ENCODE results near the gene ATXN1.
"Not testable (repeated sequence)": the region's sequence is repeated elsewhere in the genome, so short reads cannot be mapped to it uniquely, and the experiment has no call there.

DNA sequence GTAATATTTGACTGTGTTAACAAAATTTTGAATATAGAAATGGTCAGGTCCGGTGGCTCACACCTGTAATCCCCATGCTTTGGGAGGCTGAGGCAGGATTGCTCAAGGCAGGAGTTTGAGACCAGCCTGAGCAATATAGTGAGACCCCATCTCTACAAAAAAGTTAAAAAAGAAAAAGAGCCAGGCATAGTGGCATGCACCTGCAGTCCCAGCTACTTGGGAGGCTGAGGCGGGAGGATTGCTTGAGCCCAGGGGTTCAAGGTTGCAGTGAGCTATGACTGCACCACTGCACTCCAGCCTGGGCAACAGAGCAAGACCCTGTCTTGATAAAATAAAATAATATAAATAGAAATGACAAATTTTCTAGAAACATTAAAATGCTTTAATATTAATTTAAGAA, 147.8 kb downstream of the ATXN1 start:
- TF ChIP-seq ZFYVE20 (CRISPR knock-in tag; IDR thresholded peaks at IDR 0.05; ENCODE audit: borderline replicate concordance, low read depth); ZNF547 (CRISPR knock-in tag; IDR thresholded peaks at IDR 0.05); CBFB (CRISPR knock-in tag; IDR thresholded peaks at IDR 0.05); ESRRA (CRISPR knock-in tag; IDR thresholded peaks at IDR 0.05; ENCODE audit: low read depth); ETV5 (CRISPR knock-in tag; IDR thresholded peaks at IDR 0.05; ENCODE audit: borderline replicate concordance); RAD21 (CRISPR knock-in tag; IDR thresholded peaks at IDR 0.05); ZNF616 (CRISPR knock-in tag; IDR thresholded peaks at IDR 0.05; ENCODE audit: low read depth); PHF8 (CRISPR knock-in tag; IDR thresholded peaks at IDR 0.05); GABPA (IDR thresholded peaks at IDR 0.05; ENCODE audit: low read depth, low read length); GABPA (CRISPR knock-in tag; IDR thresholded peaks at IDR 0.05; ENCODE audit: low read depth); RXRA (CRISPR knock-in tag; IDR thresholded peaks at IDR 0.05); ZNF777 (CRISPR knock-in tag; IDR thresholded peaks at IDR 0.05): not testable (repeated sequence)
- TF ChIP-seq, protein P1, sequence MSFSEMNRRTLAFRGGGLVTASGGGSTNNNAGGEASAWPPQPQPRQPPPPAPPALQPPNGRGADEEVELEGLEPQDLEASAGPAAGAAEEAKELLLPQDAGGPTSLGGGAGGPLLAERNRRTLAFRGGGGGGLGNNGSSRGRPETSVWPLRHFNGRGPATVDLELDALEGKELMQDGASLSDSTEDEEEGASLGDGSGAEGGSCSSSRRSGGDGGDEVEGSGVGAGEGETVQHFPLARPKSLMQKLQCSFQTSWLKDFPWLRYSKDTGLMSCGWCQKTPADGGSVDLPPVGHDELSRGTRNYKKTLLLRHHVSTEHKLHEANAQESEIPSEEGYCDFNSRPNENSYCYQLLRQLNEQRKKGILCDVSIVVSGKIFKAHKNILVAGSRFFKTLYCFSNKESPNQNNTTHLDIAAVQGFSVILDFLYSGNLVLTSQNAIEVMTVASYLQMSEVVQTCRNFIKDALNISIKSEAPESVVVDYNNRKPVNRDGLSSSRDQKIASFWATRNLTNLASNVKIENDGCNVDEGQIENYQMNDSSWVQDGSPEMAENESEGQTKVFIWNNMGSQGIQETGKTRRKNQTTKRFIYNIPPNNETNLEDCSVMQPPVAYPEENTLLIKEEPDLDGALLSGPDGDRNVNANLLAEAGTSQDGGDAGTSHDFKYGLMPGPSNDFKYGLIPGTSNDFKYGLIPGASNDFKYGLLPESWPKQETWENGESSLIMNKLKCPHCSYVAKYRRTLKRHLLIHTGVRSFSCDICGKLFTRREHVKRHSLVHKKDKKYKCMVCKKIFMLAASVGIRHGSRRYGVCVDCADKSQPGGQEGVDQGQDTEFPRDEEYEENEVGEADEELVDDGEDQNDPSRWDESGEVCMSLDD (CRISPR knock-in tag; IDR thresholded peaks at IDR 0.05; ENCODE audit: borderline replicate concordance), result not testable (repeated sequence)
- TF ChIP-seq, protein P2, sequence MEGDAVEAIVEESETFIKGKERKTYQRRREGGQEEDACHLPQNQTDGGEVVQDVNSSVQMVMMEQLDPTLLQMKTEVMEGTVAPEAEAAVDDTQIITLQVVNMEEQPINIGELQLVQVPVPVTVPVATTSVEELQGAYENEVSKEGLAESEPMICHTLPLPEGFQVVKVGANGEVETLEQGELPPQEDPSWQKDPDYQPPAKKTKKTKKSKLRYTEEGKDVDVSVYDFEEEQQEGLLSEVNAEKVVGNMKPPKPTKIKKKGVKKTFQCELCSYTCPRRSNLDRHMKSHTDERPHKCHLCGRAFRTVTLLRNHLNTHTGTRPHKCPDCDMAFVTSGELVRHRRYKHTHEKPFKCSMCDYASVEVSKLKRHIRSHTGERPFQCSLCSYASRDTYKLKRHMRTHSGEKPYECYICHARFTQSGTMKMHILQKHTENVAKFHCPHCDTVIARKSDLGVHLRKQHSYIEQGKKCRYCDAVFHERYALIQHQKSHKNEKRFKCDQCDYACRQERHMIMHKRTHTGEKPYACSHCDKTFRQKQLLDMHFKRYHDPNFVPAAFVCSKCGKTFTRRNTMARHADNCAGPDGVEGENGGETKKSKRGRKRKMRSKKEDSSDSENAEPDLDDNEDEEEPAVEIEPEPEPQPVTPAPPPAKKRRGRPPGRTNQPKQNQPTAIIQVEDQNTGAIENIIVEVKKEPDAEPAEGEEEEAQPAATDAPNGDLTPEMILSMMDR (CRISPR knock-in tag; IDR thresholded peaks at IDR 0.05), result not testable (repeated sequence)
